Activated CD8-positive, alpha-beta memory T cell treated with anti-CD3 and anti-CD28 coated beads, Interleukin-2, amount 50 U/mL, for 48 hours (primary cell): Measurements from ENCODE around the gene RCN2.
"Not testable (repeated sequence)": the region's sequence is repeated elsewhere in the genome, so short reads cannot be mapped to it uniquely, and the experiment has no call there.

Source experiments
- DNase-seq: peaks from one replicate; pipeline ENCODE4 v3.0.0-alpha.2; 2020

The RCN2 gene

GRCh38 chr15:76931397-76932134 is at the start of gene RCN2:
TSS of gene RCN2 (plus strand) at chr15:76931749. CDS start at chr15:76931842, 93 bp downstream.
- DNase-seq = peak; percentile 95

GRCh38 chr15:76885212-76885611 is 46.3 kb upstream of the RCN2 start:
- DNase-seq = no peak

- DNase-seq = not testable (repeated sequence)
These were observed 44.0 kb upstream of the RCN2 start for GRCh38 chr15:76887280-76888141.

GRCh38 chr15:76892836-76893235 is 38.7 kb upstream of the RCN2 start:
- not testable (repeated sequence) for DNase-seq

DNA sequence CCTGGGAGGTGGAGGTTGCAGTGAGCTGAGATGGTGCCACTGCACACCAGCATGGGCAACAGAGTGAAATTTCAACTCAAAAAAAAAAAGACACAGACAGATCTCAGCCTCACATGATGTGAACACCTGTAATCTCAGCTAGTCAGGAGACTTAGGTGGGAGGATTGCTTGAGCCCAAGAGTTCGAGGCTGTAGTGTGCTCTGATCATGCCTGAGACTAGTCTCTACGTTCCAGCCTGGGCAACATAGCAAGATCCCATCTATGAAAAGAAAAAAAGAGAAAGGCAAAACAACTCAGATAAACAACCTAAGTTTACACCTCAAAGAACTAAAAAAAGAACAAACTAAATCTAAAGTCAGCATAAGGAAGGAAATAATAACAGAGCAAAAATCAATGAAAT is 37.4 kb upstream of the RCN2 start:
- no peak for DNase-seq

DNA sequence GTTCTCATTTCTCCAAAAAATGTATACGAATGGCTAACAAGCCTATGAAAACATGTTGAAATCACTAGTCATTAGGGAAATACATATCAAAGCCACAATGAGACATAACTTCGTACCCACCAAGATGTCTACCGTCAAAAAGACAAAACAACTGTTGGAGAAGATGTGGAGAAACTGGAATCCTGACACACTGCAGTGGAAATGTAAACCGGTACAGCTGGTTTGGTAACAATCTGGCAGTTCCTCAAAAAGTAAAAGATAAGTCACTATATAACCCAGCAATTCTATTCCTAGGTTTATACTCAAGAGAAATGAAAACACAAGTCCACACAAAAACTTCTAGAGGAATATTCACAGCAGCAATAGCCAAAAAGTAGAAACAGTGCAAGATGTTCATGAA is 33.4 kb upstream of the RCN2 start:
- DNase-seq = no peak

DNA sequence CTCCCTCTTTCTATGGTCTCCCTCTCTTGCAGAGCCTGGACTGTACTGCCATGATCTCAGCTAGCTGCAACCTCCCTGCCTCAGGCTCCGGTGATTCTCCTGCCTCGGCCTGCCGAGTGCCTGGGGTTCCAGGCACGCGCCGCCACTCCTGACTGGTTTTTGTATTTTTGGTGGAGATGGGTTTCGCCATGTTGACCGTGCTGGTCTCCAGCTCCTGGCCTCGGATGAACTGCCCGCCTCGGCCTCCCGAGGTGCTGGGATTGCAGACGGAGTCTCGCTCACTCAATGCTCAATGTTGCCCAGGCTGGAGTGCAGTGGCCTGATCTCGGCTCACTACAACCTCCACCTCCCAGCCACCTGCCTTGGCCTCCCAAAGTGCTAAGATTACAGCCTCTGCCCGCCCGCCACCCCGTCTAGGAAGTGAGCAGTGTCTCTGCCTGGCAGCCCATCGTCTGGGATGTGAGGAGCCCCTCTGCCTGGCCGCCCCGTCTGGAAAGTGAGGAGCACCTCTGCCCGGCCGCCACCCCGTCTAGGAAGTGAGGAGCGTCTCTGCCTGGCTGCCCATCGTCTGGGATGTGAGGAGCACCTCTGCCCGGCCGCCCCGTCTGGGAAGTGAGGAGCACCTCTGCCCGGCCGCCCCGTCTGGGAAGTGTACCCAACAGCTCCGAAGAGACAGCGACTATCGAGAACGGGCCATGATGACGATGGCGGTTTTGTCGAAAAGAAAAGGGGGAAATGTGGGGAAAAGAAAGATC is 32.2 kb upstream of the RCN2 start:
- not testable (repeated sequence) for DNase-seq

DNA sequence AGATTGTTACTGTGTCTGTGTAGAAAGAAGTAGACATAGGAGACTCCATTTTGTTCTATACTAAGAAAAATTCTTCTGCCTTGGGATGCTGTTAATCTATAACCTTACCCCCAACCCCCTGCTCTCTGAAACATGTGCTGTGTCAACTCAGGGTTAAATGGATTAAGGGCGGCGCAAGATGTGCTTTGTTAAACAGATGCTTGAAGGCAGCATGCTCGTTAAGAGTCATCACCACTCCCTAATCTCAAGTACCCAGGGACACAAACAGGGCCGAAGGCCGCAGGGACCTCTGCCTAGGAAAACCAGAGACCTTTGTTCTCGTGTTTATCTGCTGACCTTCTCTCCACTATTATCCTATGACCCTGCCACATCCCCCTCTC is 31.6 kb upstream of the RCN2 start:
- not testable (repeated sequence) for DNase-seq

DNA sequence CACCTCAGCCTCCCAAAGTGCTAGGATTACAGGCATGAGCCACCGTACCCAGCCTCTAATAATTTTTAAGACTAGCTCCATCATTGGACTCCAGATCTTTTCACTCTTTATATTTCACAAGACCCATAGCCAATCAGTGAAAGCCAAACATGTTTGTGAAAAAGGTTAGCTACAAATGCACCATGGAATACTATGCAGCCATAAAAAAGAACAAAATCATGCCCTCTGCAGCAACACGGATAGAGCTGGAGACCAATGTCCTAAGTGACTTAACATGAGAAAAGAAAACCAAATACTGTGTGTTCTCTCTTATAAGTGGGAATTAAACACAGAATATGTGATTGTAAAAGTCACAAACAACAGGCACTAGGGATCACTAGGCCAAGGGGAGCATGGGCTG is 29.6 kb upstream of the RCN2 start:
- no peak for DNase-seq

GRCh38 chr15:76903251-76903681 is 28.3 kb upstream of the RCN2 start:
- DNase-seq = no peak

DNA sequence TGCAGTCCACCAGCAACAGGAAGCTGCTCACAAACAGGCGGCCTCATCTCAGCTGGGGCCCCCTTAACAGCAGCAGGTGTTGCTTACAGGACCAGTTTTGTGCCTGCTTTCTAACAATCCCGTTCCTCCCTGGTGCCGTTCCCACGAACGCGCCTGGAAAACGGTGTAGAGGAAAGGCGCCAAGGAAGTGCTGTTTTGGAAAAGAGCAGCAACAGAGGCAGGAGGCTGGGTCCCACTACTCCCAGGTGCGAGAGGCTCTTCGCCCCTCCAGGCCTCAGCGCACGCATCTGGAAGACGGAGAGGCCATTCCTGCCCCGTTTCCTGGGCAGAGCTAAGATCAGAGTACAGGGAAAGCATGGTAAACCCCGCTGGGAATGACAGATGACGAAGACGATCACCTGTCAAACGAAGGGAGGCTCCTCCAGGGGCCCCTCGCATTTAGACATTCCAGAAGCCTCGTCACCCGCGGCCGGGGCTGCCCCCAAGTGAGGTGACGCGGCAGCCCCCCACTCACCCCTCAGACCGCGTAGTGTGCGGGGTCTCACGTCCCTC is 27.0 kb upstream of the RCN2 start:
- DNase-seq = peak; percentile 65

- DNase-seq = peak; percentile 96
These were observed 26.3 kb upstream of the RCN2 start, which contains the start of gene SCAPER for GRCh38 chr15:76905013-76905839. TSS of gene SCAPER (minus strand) at chr15:76905340. CDS start at chr15:76883817, 21,523 bp downstream.

- no peak for DNase-seq
These were observed 25.7 kb upstream of the RCN2 start for GRCh38 chr15:76905855-76906254.

DNA sequence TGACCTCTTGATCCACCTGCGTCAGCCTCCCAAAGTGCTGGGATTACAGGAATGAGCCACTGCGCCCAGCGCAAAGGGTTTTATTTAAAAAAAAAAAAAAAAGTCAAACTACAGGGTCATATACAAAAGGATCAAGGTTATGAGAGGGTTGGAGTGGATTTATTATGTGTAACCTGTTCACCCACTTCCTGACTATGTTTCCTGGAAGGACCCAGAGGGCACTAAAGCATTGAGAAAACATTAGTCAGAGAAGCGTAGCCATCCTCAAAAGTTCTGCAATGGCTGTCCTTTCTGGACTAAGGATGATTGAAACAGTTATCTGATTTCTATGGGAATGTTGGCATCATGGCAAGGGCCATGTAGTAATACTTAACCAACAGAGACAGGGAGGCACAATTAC is 19.1 kb upstream of the RCN2 start:
- DNase-seq = no peak

DNA sequence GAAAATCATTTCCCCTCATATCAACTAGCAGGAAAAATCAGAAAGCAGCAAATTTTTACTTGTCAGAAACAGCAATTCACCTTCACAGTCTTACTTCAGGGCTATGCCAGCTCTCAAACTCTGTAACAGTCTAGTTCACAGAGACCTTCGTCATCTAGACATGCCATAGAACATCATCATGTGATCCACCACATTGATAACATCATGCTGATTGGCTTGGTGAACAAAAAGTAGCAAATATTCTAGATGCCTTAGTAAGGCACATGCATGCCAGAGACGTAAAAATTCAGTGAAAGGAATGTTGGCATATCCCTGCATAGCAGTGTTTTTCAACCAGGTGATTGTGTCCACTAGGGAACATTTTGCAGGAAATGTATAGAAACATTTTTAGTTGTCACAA is 17.8 kb upstream of the RCN2 start:
- DNase-seq = no peak

- DNase-seq = no peak
These were observed 15.2 kb upstream of the RCN2 start for GRCh38 chr15:76916369-76916768.

GRCh38 chr15:76928201-76928600 is 3.3 kb upstream of the RCN2 start:
- DNase-seq = no peak

DNA sequence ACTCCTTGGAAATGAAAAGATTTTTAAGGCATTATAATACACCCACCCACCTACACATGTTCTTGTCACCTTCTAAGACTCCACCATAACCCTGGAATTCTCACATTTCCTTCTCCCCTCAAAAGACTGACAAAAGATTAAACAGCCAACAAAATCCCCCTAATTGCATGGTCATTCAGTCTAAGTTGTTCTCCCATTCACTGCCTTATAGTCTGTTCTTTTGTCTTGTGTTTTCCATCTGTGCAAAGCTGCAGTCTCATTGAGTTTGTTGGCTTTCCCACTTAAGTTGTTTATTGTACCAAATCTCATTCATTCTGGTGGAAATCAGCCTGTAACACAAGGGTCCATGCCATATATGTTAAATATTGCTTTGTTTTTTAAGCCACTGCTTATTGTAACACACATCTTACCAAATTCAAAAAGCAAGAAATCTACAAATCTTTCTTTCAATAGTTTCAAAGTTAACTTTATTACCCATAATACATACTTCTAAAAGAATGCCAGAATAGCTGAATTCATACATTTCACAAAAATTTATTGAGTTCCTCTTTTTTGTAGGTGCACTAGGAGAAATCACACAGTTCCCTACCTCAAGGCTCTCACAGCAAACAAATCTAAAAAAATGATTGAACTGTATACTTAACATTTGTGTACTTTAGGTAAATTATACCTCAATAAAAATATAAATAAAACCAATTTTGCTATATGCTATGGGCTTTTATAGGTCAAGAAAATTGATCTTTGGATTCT is 2.4 kb upstream of the RCN2 start:
- DNase-seq = no peak

DNA sequence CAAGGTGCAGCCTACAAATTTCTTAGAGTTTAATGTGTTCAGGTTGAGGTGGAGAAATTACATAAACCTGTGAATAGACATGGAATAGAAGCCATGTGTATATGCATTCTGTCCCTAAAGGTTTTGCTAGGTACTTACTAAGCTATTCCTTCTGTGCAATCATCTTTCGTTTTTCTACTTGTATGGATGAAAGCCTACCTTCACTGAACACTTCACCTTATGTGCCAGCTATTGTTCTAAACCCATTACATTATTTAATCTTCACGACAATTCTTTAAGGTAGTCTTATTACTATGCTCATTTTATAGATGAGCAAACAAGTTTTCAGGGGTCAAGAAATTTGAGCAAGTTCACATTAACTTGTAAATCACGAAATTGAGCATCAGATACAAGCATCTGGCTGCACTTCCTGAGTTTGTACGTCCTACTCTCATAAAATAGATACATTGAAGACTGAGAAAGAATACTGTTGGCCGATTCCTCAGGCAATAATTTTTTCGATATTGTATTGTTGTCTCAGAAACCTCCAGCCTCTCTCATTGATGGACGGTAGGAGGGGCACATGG is 635 bp upstream of the RCN2 start:
- DNase-seq = no peak

- no peak for DNase-seq
These were observed 802 bp downstream of the RCN2 start for GRCh38 chr15:76932135-76932966.
